Type B pancreatic cell (in vitro differentiated cells): ENCODE measurements around the gene ADAM12. TPM values are rescaled to one million over a fixed set of nuclear protein-coding genes. Genes with fewer than 3 reads are reported as not detected.

Experiments
- DNase-seq: peaks from one replicate; pipeline ENCODE4 v3.0.0; 2021; ENCODE audit warnings: mixed read lengths; ENCODE audit not compliant: unreplicated experiment; ENCODE audit errors: extremely low spot score
- H3K27ac Mint-ChIP-seq: 2 replicates; pipeline ENCODE4 v1.8.0; 2021; ENCODE audit warnings: mild to moderate bottlenecking, mixed read lengths
- H3K27me3 Mint-ChIP-seq: 2 replicates; pipeline ENCODE4 v1.8.0; 2021; ENCODE audit warnings: mixed read lengths
- H3K36me3 Mint-ChIP-seq: 2 replicates; pipeline ENCODE4 v1.8.0; 2021; ENCODE audit warnings: mixed read lengths
- H3K4me1 Mint-ChIP-seq: one replicate; pipeline ENCODE4 v1.8.0; 2021; ENCODE audit warnings: mixed read lengths; ENCODE audit not compliant: unreplicated experiment
- H3K4me3 Mint-ChIP-seq: 2 replicates; pipeline ENCODE4 v1.8.0; 2021; ENCODE audit warnings: mild to moderate bottlenecking, mixed read lengths
- H3K9me3 Mint-ChIP-seq: 2 replicates; pipeline ENCODE4 v1.8.0; 2021; ENCODE audit warnings: mixed read lengths
- CTCF ChIP-seq: fragments of 200-600 bp; sonication (generic); conservative IDR thresholded peaks from 2 replicates; pipeline ENCODE4 v1.5.0; 2021; ENCODE audit warnings: antibody characterized with exemption, mild to moderate bottlenecking
- total RNA-seq: library from RNA; stranded (reverse); gene quantifications from 2 replicates; pipeline ENCODE4 v1.2.1, GENCODE V29; 2021; ENCODE audit warnings: low replicate concordance

The ADAM12 gene
- total RNA-seq, 1 donor from 2014 or later, result 31.6 TPM

- Mint-ChIP-seq H3K4me1 (peaks cover 10% of the 10 kb centered on the region), H3K36me3 (no peaks in the 10 kb centered on the region), H3K27me3 (peaks cover 3% of the 10 kb centered on the region), H3K9me3 (no peaks in the 10 kb centered on the region), H3K27ac (no peak overlapping the region), H3K4me3 (no peak overlapping the region)
- TF ChIP-seq CTCF, result no peak
- DNase-seq, result no peak
Observed at GRCh38 chr10:126290232-126290631, 98.0 kb downstream of the ADAM12 start.

- peaks cover 2% of the 10 kb centered on the region for H3K27me3 Mint-ChIP-seq
- H3K4me1 Mint-ChIP-seq, result peaks cover 2% of the 10 kb centered on the region
- no peak overlapping the region for H3K4me3 Mint-ChIP-seq
- no peak for TF ChIP-seq CTCF
- no peak for DNase-seq
- H3K27ac Mint-ChIP-seq, result no peak overlapping the region
- H3K36me3 Mint-ChIP-seq, result no peaks in the 10 kb centered on the region
- no peaks in the 10 kb centered on the region for H3K9me3 Mint-ChIP-seq
Observed at GRCh38 chr10:126288547-126289493, 99.5 kb downstream of the ADAM12 start.

- H3K4me3 Mint-ChIP-seq, result no peak overlapping the region
- DNase-seq, result no peak
- H3K27ac Mint-ChIP-seq, result no peak overlapping the region
- no peaks in the 10 kb centered on the region for H3K27me3 Mint-ChIP-seq
- no peaks in the 10 kb centered on the region for H3K9me3 Mint-ChIP-seq
- H3K36me3 Mint-ChIP-seq, result no peaks in the 10 kb centered on the region
- TF ChIP-seq CTCF, result no peak
- peaks cover 6% of the 10 kb centered on the region for H3K4me1 Mint-ChIP-seq
Observed at GRCh38 chr10:126286256-126286780, 102.0 kb downstream of the ADAM12 start.

- Mint-ChIP-seq H3K27ac (no peak overlapping the region), H3K4me1 (peaks cover 6% of the 10 kb centered on the region), H3K9me3 (no peaks in the 10 kb centered on the region)
Observed at GRCh38 chr10:126283307-126283706, 105.0 kb downstream of the ADAM12 start.

GRCh38 chr10:126278851-126279250 is 109.4 kb downstream of the ADAM12 start:
- H3K4me3 Mint-ChIP-seq, result no peak overlapping the region
- H3K27ac Mint-ChIP-seq, result no peak overlapping the region
- DNase-seq, result no peak
- H3K4me1 Mint-ChIP-seq, result peaks cover 6% of the 10 kb centered on the region
- no peaks in the 10 kb centered on the region for H3K36me3 Mint-ChIP-seq
- no peaks in the 10 kb centered on the region for H3K9me3 Mint-ChIP-seq
- TF ChIP-seq CTCF, result no peak
- H3K27me3 Mint-ChIP-seq, result no peaks in the 10 kb centered on the region

More at GRCh38 chr10:126283307-126283706, 105.0 kb downstream of the ADAM12 start:
- TF ChIP-seq CTCF, result no peak
- Mint-ChIP-seq H3K27me3 (no peaks in the 10 kb centered on the region), H3K4me3 (no peak overlapping the region), H3K36me3 (no peaks in the 10 kb centered on the region)
- DNase-seq, result no peak
